CD4-positive, alpha-beta T cell treated with Interleukin-15 for 1 hour (primary cell): ENCODE results near the gene OLFML2B.
"Not testable (repeated sequence)": the region's sequence is repeated elsewhere in the genome, so short reads cannot be mapped to it uniquely, and the experiment has no call there.

Experiments
- DNase-seq: peaks from one replicate; pipeline ENCODE4 v3.0.0-alpha.2; 2020

OLFML2B gene

GRCh38 chr1:162033428-162033827 lies 9.8 kb upstream of the OLFML2B start:
- DNase-seq = no peak

- no peak for DNase-seq
These were observed 7.2 kb upstream of the OLFML2B start for GRCh38 chr1:162030759-162031280.

DNA sequence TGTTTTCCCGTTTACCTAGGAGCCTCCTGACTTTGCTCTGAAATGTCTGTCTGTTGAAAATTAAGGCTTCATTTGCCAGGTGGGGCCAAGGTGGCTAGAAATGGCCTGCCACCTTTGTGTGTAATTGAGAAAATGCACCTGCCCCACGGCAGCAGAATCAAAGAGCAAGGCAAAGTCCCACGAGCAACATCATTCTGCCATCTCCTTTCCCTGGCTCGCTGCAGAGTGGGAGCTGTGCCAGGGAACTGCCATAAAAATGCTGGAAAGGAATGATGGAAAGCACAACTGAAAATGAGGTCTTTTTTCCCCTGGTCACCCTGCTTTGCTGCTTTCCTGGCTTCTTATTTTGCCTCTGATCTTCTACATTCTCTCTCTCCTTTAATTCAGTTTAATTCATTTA lies 5.5 kb upstream of the OLFML2B start:
- DNase-seq = no peak

DNA sequence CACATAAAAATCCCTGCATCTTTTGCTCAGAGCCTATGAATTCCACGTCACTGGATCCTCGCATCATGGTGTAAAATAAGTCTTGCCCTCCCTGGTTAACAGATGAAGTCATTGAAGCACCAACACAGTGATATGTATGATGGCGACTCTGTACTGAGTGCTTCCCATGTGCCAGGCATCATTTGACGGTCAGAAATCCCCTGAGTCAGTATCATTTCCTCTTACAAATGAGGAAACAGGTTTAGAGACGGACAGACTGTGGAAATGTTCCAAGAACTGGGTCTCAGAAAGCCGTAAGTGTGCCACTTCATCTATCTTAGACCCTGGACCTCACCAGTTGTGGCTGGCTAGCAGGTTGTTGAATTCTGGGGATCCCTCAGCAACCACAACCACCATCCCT lies 5.1 kb upstream of the OLFML2B start:
- peak; percentile 39 for DNase-seq

DNA sequence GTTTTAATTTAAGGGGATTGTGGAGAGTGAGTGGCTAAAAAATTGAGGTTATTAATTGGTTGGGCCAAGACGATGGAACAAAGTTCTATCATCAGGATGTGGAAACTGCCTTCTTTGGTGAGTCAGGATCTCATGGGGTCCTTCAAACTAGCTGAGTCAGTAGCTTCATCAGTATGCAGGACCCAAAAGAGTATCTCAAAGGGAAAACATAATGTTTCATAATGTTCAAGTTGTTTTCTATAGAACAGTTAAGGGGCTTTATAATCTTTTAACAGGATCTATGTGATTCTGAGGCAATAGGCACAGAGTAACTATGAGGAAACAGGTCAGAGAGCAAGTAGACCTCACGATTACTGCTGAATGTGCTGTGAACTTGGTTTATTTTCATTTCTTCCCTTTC lies 3.2 kb upstream of the OLFML2B start:
- no peak for DNase-seq

- no peak for DNase-seq
These were observed 1.9 kb upstream of the OLFML2B start for GRCh38 chr1:162025541-162025940.

DNA sequence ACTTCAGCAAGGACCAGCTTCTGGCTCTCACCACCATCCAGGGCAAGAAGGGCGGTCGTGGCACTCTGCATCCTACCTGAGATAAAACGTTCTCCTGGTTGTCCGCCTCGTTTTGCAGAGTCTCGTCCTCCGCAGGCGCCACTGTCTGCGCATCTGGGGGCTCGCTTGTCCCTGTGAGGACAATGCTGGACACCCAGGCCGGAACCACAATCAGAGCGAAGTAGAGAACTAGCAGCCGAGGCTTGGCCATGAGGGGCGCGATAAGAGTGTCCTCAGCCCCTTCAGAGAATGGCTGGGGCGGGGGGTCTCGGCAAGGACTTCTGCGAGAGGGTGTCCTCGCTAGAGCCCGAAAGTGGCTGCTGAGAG lies 505 bp downstream of the OLFML2B start:
- no peak for DNase-seq

- no peak for DNase-seq
These were observed 1.0 kb downstream of the OLFML2B start for GRCh38 chr1:162022626-162023025.

GRCh38 chr1:162021124-162021523 lies 2.5 kb downstream of the OLFML2B start:
- no peak for DNase-seq

DNA sequence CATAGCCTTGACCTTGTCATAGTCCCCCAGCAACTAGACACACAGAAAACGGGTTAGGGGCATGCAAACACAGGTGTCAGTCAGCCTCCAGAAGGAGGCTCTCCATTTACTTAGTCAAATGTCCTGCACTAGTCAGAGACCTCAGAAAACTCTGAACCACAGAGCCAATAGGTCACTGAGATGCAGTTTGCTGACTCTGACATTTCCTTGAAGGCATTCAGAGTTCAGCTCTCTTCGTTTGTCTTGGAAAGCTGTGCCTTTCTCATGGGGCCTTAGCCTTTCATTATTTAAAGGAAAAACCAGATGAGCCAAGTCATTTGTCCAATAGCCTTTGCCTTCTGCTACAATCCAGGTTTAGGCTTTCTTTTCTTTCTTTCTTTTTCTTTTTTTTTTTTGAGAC lies 3.5 kb downstream of the OLFML2B start:
- no peak for DNase-seq

DNA sequence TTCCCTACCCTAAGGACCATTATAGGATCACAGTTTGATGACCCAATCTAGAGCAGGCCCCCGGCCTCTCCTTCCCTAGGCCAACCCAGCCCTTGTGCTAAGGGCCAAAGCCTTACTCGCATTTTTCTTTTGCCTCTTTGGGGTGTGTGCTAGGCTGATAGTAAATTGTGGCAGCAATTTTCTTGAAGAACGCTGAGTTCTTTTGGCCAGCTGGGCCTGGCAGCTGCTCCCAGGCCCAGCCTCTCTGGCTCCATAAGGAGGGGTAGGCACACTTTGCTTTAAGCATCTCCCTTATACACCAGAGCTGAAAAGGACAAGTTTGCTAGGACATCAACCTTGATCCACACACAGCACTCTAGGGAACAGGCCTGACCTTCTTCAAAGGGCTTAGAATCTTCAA lies 4.2 kb downstream of the OLFML2B start:
- no peak for DNase-seq

GRCh38 chr1:162019006-162019405 lies 4.7 kb downstream of the OLFML2B start:
- DNase-seq = no peak

DNA sequence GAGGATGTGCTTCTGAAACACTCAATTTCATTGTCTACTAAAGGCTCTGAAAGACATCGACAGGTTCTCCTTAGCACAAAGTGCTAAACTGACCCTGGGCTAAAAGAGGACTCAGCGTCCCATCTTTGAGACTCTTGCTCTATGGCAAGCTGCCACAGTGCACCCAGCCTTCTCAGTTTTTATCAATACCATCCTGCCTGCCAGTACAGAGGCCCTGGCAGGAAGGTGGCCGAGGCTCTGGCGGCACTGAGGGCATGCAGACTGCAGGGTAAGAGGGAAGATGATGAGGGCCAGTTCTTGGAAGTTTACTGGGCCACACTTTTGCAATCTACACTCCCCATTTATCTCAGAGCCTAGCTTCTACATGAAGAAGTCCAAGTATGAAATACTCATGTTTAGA lies 5.3 kb downstream of the OLFML2B start:
- DNase-seq = no peak

GRCh38 chr1:162017791-162018190 lies 5.9 kb downstream of the OLFML2B start:
- DNase-seq = not testable (repeated sequence)

GRCh38 chr1:162016631-162017030 lies 7.0 kb downstream of the OLFML2B start:
- no peak for DNase-seq

GRCh38 chr1:162015196-162015595 lies 8.5 kb downstream of the OLFML2B start:
- DNase-seq = no peak

GRCh38 chr1:162014202-162014601 lies 9.5 kb downstream of the OLFML2B start:
- no peak for DNase-seq

DNA sequence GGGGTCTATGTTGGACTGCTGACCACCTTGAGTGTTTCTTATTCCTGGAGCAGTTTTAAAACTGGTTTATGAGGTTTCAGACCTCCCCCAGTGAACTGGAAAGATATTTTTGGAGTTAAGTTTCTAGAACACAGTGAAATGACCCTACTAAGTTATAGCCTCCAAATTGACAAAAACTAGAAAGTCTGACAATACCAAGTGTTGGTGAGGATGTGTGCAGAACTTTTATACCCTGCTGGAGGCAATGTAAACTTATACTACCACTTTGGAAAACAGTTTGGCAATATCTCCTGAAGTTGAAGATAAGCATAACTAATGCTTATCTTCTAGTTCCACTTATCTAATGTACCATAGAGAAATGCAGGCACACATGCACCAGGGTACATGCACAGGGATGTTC lies 10.4 kb downstream of the OLFML2B start:
- DNase-seq = no peak

DNA sequence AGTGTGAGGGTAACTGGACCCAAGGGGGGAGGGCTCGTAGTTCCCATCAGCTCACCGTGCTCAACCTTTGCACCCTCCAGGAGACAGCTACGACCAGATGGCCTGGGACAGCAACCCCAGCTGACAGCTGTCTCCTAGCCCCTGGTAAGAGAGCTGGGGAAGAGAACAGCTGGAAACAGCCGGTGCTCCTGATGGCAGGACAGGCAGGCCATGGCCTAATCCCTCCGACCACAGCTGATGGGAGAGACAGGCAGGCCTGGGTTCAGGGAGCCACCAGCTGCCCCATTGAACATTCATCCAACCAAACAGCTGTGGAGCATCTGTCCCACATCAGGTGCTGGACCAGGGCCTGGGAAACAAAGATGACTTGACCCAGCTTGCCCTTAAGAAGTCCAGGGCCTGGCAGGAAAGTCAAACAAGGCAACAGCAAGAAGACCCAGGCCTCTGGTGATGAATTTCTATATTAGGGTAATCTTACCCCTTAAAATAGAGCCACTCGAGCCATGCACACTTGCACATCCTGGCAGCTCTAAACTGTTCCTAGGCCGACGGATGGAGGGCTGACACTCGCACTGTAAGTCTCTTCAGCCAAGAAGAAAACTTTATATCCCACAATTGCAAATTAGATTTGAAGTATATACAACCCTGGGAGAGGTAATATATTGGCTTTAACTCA lies 12.2 kb downstream of the OLFML2B start:
- DNase-seq = no peak

- DNase-seq = no peak
These were observed 13.5 kb downstream of the OLFML2B start for GRCh38 chr1:162010175-162010506.

- no peak for DNase-seq
These were observed 14.0 kb downstream of the OLFML2B start for GRCh38 chr1:162009501-162010174.

DNA sequence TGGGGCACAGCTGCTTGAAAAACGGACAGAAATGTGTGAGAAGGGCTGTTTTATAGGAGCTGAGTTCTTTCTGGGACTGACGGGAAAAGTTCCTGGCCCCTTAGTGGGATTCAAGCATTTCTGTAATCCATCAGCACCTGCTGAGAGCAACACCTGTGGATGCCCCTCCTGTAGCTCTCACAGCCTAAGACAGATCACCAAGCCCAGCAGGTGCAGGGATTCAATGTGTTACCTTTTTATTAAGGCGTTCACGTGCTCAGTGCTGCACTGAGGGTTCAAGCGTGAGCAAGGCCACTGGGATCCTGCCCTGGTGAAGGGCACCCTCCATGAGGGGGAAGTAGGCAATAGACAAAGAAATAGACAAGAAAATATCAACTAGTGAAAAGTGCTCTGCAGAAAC lies 14.9 kb downstream of the OLFML2B start:
- no peak for DNase-seq

DNA sequence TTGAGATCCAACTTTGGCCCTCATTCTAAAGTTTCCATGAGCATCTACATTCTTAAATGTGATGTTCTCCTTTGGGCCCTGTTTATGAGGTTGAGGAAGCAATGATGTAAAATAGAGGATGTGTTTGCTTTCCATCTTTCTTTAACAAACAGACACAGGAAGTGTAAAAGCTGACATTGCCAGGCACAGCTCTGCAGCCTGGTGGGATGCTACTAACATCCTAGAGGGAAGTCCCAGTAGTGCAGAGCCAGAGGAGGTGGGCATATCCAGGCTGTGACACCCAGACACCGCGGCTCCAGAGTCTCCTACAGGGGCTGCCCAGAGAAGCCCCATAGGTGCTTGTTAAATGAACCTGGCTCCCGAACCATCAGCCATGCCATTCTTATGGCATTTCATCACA lies 16.2 kb downstream of the OLFML2B start:
- DNase-seq = no peak

GRCh38 chr1:162006081-162006480 lies 17.6 kb downstream of the OLFML2B start:
- DNase-seq = no peak

DNA sequence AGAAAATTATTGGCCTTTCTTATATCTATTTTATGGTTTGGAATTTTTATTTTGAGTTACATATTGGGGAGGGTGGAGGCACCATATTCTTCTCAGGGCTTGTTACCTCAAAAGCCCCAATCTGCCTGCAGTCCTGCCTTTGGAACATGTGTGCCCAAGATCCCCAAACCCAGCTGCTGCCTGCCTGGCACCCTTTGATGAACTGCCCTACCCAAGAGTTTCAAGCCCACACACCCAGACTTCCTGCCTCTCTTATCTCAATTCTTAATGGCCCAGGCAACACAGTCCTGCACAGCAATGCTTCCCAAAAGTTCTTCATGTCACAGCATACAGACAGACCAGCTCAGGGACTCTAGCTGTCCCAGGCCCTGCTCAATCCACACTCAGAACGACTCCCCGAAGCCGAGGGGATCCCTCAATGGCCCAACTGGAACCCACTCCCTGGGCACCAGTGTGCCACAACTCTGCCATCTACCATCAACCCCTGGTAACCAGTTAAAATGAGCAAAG lies 19.2 kb downstream of the OLFML2B start:
- DNase-seq = no peak
